ENCODE measurements around the gene STT3A.
A peak's percentile ranks its signal among the peaks of the same experiment; 100 is the strongest.
"Not testable (repeated sequence)": the region's sequence is repeated elsewhere in the genome, so short reads cannot be mapped to it uniquely, and the experiment has no call there.

The STT3A gene

DNA sequence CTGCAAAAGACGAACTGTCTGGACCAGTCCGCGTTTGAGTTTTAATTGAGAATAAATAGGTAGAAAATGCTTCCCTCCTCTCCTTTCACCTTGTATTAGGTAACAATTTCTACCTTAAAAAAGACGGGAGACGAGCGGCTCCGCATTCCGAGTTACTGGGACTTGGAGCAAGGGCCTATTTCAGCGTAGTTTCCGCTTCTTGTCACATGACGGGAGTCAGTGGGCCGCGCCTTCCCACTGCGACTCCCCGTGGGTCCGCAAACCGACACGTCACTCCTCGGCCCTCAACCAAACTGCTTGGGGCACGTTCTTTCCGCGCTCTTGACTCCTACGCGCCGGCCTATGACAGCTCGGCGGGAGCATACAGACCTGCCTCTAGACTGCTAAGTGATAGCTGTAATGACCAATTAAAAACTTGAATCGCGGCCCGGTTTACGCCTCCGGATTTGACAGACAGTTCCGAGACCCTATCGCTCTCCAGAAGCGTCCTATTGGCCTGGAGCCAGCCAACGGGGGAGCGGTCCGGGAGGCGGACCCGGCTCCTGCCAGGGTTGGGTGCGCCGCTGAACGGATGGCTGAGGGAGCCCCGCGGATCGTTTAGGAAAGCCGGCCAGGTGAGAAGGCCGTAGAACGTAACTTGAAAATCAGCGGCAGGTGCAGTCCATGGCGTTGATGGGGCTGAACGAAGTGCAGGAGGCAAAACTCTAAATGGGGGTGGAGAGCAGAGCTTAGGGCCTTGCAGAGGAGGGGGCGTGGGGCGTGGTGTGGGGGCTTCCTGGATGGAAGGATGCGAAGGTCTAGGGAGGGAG, at the start of gene STT3A:
Gene STT3A (plus strand): TSS at position 548 of the 809 bp plus-strand sequence. CDS start 3,064 bp downstream, outside the sequence.
- DNase-seq (ENCODE audit: low read depth in 2 of 2), result peak; percentile 100

GRCh38 chr11:125550780-125551179, 41.9 kb upstream of the STT3A start:
- DNase-seq (ENCODE audit: low read depth in 2 of 2), result no peak

GRCh38 chr11:125551835-125552342, 40.8 kb upstream of the STT3A start:
- no peak for DNase-seq (ENCODE audit: low read depth in 2 of 2)

DNA sequence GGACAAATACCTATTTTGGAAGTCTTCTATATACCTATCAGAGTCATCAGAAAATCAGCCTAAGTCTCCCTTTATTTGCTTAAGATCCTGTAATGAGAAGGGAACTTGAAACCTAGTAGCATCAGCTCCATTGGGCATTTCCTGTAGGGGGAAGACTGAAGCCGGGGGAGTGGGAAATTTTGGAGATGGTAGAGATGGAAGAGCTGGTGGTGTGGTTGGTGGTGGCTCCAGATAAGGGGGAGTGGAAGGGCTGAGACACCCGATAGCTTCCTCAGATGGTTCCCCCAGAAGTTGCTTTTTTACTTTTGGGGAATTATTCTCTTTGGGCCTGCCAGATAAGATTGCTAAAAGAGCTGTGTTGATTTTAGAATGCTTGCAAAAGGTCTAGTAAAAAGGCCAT, 39.7 kb upstream of the STT3A start:
- DNase-seq (ENCODE audit: low read depth in 2 of 2), result no peak

- no peak for DNase-seq (ENCODE audit: low read depth in 2 of 2)
These were observed 39.3 kb upstream of the STT3A start for GRCh38 chr11:125553357-125553756.

- DNase-seq (ENCODE audit: low read depth in 2 of 2), result no peak
These were observed 38.6 kb upstream of the STT3A start for GRCh38 chr11:125554038-125554437.

DNA sequence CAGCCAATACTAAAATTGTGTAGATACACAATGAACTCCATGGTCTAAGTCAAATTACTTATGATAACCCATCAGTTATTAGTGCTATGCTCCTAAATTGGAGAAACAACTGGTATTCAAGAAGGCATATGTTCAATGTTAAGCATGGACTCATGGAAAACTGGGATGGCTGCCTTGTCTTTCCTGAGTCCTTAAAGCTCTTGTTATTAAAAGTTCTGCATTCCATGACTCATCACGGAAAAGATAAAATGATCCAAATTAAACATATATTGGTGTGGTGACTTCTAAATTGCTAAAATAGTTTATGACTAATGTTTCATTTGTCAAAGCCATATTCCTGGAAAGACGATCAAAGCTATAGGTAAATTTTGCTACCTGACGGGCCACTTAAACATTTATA, 32.8 kb upstream of the STT3A start:
- no peak for DNase-seq (ENCODE audit: low read depth in 2 of 2)

DNA sequence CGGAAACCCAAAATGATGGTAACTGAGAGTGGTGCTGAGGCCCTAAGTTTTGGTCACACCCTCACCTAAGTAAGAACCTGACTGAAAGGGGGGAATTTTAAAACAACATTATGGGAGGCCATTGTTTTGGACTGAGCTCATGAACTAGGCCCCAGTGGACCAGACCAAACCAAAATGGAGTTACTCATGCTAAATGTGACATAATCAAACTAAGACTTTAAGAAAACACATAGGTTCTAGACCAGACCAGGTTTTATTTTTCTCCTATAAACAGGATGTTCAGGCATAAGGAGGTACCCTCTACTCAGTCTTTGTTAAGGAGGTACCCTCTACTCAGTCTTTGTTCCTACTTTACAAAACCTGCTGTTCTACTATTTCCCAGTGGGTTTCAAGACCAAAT, 30.7 kb upstream of the STT3A start:
- no peak for DNase-seq (ENCODE audit: low read depth in 2 of 2)

- DNase-seq (ENCODE audit: low read depth in 2 of 2), result no peak
These were observed 30.2 kb upstream of the STT3A start for GRCh38 chr11:125562430-125562829.

DNA sequence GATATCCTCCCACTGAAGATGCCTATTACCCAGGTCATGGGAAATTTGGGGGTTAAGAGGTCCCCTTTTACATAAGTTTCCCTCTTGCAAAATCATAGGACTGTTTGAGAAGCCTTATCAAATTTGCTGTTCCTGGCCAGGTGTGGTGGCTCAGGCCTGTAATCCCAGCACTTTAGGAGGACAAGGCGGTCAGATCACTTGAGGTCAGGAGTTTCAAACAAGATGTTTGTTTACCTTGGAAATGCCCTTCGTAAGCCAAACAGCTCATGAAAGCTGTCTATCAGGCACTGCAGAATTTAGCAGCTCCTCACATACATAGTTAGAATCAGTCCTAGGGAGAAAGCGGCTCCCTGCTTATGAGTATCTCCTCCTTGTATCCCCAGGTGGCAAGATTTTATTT, 28.3 kb upstream of the STT3A start:
- DNase-seq (ENCODE audit: low read depth in 2 of 2), result no peak

DNA sequence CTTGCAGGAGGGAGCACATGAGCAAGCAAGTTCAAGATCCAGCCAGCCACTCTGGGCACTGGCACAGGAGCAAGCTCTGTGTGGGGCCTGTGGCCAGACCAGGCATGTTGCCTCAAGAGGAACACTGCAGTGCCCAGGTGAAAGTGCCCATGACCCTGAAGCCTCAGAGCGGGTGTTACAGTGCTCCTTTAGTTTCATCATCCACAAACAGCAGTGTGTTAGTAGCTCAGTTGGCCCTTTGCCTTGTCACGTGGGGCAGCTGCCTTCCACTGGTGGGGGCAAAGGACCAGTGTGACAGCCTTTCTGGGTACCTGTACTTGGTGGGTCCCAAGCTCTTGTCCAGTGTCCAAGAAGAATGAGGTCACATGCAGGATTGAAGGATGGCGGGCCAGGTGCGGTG, 26.4 kb upstream of the STT3A start:
- no peak for DNase-seq (ENCODE audit: low read depth in 2 of 2)

DNA sequence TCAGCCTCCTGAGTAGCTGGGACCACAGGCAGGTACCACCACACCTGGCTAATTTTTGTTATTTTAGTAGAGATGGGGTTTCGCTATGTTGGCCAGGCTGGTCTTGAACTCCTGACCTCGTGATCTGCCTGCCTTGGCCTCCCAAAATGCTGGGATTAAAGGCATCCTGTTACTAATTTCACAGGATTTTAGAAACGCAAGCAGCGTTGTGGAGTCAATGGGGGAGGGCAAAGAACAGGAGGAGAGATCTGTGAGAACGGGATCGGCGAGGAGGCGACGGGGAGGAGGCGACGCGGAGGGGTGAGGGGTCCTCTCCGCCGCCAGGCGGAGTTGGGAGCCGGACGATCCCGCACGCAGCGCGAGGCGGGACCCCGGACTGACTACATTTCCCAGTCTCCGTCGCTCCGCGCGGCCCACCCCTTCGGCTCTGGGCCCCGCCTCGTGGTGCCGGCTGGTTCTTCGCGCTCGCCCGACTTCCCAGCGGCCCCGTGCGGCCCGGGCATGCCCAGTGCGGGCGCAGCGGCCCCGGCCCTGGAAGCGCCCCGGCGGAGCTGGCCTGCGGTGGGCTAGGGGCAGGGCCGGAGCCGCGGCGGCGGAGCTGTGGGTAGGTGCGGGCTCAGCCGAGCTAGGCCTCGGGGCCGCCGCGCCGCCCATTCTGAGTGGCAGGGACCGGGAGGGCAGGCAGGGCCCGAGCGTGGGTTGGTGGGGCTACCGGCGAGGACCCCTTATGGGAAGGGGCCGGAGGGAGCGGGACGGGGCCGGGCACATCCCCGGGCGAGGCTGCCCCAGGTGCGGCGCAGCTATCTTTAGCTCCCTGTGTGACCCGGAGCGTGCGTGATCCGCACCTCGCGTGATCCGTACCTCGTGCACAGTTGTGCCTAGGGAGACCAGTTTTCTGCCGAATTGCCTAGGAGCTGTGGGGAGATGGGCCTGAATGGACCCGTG, 23.4 kb upstream of the STT3A start, which contains the start of gene EI24:
Gene EI24 (plus strand): TSS at position 508 of the 945 bp plus-strand sequence. CDS start 3,051 bp downstream, outside the sequence.
- DNase-seq (ENCODE audit: low read depth in 2 of 2), result peak; percentile 80 to 81

DNA sequence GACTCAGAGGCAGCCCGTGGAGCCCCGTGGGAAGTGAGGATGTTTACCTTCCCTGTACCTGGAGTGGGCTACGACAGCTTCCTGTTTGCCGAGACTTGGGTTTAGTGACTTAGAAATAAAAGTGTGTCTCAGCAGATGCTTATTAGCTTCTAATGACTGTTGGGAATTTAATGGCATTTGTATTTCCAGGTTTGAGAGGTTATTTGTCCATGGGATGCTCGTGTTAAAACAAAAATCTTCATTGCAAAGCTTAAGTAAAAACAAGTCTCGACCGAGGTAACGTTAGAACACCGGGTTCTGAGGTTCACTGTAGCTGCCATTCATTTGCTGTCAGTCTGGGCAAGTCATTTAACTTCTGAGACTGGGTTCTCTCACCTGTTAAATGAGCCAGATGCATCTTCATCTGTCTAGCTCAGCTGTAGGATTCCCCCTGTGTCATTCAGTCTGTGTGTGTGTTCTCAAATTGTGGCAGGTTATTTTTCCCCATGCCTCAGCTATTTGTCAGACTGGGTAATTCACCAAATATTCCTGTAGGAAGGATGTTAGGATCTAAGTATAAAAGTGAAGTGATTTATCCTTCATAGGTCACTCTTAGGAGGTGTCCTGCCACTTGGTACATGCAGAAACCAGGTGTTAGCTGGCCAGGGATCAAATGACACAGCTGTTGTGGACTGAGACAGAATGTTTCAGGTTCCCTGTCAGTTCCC, 22.6 kb upstream of the STT3A start:
- DNase-seq (ENCODE audit: low read depth in 2 of 2), result no peak

- no peak for DNase-seq (ENCODE audit: low read depth in 2 of 2)
These were observed 21.7 kb upstream of the STT3A start for GRCh38 chr11:125570952-125571351.

DNA sequence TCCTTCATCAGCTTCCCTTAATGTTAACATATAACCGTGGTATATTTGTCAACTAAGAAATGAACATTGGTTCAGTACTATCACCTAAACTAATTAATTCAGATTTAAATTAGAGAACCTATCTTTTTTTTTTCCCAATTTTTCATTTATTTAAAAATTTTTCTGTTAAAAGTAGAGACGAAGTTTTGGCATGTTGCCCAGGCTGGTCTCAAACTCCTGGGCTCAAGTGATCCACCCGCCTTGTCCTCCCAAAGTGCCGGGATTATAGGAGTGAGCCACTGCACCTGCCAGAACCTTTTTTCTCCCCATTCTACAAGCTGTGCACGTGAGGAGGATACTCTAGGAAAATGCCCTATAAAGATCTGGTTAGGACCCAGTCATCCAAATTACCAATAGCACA, 19.7 kb upstream of the STT3A start:
- DNase-seq (ENCODE audit: low read depth in 2 of 2), result no peak

DNA sequence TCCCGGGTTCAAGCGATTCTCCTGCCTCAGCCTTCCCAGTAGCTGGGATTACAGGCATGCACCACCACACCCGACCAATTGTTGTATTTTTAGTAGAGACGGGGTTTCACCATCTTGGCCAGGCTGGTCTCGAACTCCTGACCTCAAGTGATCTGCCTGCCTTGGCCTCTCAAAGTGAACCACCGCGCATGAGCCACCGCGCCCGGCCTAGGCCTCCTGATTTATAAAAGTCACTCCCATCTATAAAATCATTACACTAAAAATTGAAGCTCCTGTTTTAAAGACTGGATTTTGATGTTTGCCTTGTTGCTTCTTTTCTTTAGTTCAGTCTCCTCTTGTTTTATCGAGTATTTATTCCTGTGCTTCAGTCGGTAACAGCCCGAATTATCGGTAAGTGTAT, 15.5 kb upstream of the STT3A start:
- not testable (repeated sequence) for DNase-seq (ENCODE audit: low read depth in 2 of 2)

- no peak for DNase-seq (ENCODE audit: low read depth in 2 of 2)
These were observed 13.9 kb upstream of the STT3A start for GRCh38 chr11:125578783-125579182.

GRCh38 chr11:125579811-125580210, 12.8 kb upstream of the STT3A start:
- no peak for DNase-seq (ENCODE audit: low read depth in 2 of 2)

DNA sequence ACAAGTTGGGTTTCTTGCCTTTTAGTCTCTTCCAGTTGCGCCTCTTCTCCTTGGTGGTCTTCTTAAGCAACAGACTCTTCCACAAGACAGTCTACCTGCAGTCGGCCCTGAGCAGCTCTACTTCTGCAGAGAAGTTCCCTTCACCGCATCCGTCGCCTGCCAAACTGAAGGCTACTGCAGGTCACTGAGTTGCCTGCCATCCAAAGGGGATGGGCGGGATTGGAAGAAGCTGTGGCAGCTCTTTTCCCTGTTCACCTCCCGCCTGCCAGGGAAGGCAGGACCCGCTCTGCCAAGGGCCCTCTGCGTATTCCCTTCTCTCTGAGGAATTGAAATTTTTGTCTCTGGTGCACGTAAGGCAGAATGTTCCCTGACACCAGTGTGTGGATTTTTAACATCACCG, 9.2 kb upstream of the STT3A start:
- DNase-seq (ENCODE audit: low read depth in 2 of 2), result no peak

GRCh38 chr11:125585487-125585886, 7.2 kb upstream of the STT3A start:
- no peak for DNase-seq (ENCODE audit: low read depth in 2 of 2)

DNA sequence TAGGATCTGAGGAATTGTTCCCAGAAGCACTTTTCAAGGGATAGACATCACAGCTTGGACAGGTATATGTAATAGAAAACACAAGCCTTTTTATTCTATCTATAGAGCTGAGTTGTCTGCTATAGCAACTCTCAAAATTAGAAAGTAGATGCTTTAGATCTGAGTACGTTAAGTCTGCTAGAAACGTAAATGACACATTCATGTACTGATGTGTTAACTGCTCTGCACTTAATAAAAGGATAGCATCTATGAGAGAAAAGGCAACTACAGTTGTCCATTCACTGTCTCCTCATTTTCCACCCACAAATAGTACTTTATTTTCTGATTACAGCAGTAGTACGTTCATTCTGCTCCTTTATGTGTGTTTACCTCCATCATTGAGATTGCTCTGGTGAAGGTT, 6.0 kb upstream of the STT3A start:
- DNase-seq (ENCODE audit: low read depth in 2 of 2), result no peak

DNA sequence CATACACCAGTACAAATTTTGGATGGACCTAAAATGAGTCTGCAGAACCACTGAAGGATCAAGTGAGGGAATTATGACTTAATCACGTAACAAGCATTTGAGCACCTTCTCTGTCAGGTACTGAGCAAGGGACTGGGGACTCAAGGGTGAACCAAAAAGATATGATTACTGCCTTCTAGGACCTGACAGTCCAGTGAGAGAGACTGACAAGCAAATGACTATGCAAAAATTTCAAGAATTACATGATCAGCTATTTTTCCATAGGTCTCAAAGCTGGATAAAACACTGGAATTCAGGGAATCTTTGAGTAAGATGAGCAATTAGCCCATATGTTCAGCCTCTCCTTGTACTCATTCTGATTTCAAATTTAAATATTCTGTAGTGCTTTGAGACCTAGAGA, 5.2 kb upstream of the STT3A start:
- no peak for DNase-seq (ENCODE audit: low read depth in 2 of 2)

Data from fibroblast of skin of left biceps (primary cell).